ENCODE data around the gene ATP5MG. TPM values are rescaled to one million over a fixed set of nuclear protein-coding genes. Genes with fewer than 3 reads are reported as not detected.
A peak's percentile ranks its signal among the peaks of the same experiment; 100 is the strongest.

ATP5MG gene
- total and polyA plus RNA-seq, 2 donors (not counting 1 experiment from before 2014, with no cell fraction given), result 118 to 142 TPM

GRCh38 chr11:118434553-118435289 is 33.3 kb downstream of the ATP5MG start:
- no peak for ATAC-seq (ENCODE audit: low read depth)
- no peaks in the 10 kb centered on the region for H3K9me3 Mint-ChIP-seq (ENCODE audit: insufficient read depth)
- no peaks in the 10 kb centered on the region for H3K36me3 ChIP-seq (replicated peaks in 1 of 2; ENCODE audit: control extremely low read depth in 1 of 2, control insufficient read depth in 1 of 2, extremely low read depth in 1 of 2, insufficient read depth in 2 of 2, low read length in 1 of 2)
- no peaks in the 10 kb centered on the region for H3K9me3 ChIP-seq (ENCODE audit: control extremely low read depth in 1 of 3, control insufficient read depth in 2 of 3, insufficient read depth in 1 of 3, low read length in 2 of 3)
- peak overlapping the region; percentile 77 for H3K9ac ChIP-seq (ENCODE audit: low read length)
- CTCF ChIA-PET, result interaction anchor here (0.6 to 2.6 kb wide), 7 partner anchors 33 to 1651 kb away, joined by 3 to 12 read pairs (median 4); partner anchors contain the start of gene ATP5MG
- H3K27ac Mint-ChIP-seq, result peak overlapping the region; percentile 99
- no peaks in the 10 kb centered on the region for H3K27me3 Mint-ChIP-seq
- DNase-seq, result peak; percentile 62
- intact Hi-C loops (cut with micrococcal nuclease), result loop anchor here (1.0 to 10.0 kb wide), 7 partner anchors 9 to 617 kb away; partner anchors contain the start of genes ARCN1, ATP5MG, DDX6 and MPZL3
- peaks cover 17 to 27% of the 10 kb centered on the region in 2 donors for H3K4me1 ChIP-seq (ENCODE audit: control insufficient read depth in 2 of 2, insufficient read depth in 2 of 2, low read length in 2 of 2)
- H3K79me2 ChIP-seq (ENCODE audit: control insufficient read depth, insufficient read depth, low read length), result peaks cover 31% of the 10 kb centered on the region
- H3K4me1 Mint-ChIP-seq, result peaks cover 31% of the 10 kb centered on the region
- TF ChIP-seq EZH2 (IDR thresholded peaks at IDR 0.05; ENCODE audit: borderline replicate concordance, insufficient read depth, low read depth, low read length, poor library complexity, severe bottlenecking), result no peak
- no peak for TF ChIP-seq CTCF (IDR thresholded peaks at IDR 0.05)
- no peaks in the 10 kb centered on the region for H3K27me3 ChIP-seq (replicated peaks in 1 of 4; ENCODE audit: control extremely low read depth in 1 of 4, control insufficient read depth in 3 of 4, insufficient read depth in 4 of 4, low read length in 3 of 4)
- H2AFZ ChIP-seq (ENCODE audit: insufficient read depth, low read depth, low read length, poor library complexity, severe bottlenecking), result peak overlapping the region; percentile 94
- peak overlapping the region; percentile 95 for H3K4me2 ChIP-seq (replicated peaks; ENCODE audit: low read depth, low read length, poor library complexity, severe bottlenecking)
- under 1% methylated on average over 31 of the region's 39 CpGs for WGBS (ENCODE audit: insufficient coverage)
- H3K27ac ChIP-seq (ENCODE audit: low read length in 2 of 2), result peak overlapping the region in 1 of 2 donors; percentile 75
- H3K4me3 Mint-ChIP-seq, result peak overlapping the region; percentile 97
- peak overlapping the region; percentile 61 to 93 (median 84) for H3K4me3 ChIP-seq (ENCODE audit: control extremely low read depth in 1 of 5, extremely low read depth in 1 of 5, insufficient read depth in 1 of 5, low read depth in 2 of 5, low read length in 4 of 5)
- POLR2A ChIA-PET, result interaction anchor here (0.6 to 2.5 kb wide), 6 partner anchors 9 to 495 kb away, joined by 3 to 28 read pairs (median 5); partner anchors contain the start of genes ARCN1, ATP5MG and TMEM25
- H4K20me1 ChIP-seq (ENCODE audit: control insufficient read depth, insufficient read depth, low read length, poor library complexity, severe bottlenecking), result peaks cover 29% of the 10 kb centered on the region
